ENCODE data around the gene RSPO4.

The RSPO4 gene

DNA sequence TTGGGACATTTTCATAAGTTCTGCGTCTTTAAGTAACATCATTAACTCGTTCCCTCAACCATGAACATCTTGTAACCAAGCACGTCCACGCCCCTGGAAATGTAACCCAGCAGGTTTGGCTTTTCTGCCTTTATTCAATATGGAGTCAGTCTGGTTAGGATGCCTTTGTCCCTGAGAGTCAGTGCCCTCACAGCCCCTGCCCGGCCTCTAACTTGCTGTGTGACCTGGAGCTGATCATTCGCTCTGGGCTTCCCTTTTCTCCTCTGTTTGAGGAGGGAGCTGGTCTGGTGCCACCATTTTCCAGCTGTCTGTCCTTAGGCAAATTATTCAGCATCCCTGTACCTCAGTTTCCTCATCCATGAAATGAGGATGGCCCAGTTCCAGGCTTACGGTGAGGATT is 59.5 kb downstream of the RSPO4 start:
- no peak for DNase-seq (ENCODE audit: low read depth)

DNA sequence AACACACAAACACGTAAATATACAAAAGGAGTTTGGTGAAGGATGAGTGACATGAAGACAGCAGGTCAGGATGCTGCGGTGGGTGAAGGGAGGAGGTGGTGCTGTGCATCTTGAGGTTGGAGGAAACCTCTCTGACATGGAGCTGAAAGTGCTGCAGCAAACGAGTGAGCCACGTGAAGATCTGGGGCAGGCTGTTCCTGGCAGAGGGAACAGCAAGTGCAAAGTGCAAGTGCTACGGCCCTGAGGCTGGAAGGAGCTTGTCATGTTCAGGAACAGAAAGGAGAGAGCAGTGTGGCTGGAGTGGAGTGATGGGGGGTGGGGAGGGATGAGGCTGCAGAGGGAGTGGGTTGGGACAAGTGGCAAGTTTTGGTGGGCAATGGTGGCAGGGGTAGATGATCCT is 61.2 kb downstream of the RSPO4 start:
- DNase-seq (ENCODE audit: low read depth): no peak

DNA sequence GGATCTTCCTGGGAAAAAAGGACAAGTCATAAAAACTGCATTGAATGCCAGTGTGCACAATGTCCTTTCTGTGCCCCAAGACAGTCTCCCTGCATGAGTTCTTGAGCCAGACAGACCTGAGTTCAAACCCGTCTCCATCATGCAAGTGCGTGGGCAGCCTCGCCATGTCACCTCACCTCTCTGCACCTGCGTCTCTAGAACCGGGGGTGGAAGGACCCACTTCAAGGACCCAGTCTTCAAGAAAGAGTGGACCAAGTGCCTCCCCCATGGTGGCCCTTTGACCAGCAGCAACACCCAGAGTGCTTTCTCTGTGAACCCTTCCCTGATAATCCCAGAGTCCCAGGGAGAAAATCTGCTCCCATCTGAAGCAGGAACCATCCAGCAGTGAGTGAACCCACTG is 62.5 kb downstream of the RSPO4 start:
- no peak for DNase-seq (ENCODE audit: low read depth)

DNA sequence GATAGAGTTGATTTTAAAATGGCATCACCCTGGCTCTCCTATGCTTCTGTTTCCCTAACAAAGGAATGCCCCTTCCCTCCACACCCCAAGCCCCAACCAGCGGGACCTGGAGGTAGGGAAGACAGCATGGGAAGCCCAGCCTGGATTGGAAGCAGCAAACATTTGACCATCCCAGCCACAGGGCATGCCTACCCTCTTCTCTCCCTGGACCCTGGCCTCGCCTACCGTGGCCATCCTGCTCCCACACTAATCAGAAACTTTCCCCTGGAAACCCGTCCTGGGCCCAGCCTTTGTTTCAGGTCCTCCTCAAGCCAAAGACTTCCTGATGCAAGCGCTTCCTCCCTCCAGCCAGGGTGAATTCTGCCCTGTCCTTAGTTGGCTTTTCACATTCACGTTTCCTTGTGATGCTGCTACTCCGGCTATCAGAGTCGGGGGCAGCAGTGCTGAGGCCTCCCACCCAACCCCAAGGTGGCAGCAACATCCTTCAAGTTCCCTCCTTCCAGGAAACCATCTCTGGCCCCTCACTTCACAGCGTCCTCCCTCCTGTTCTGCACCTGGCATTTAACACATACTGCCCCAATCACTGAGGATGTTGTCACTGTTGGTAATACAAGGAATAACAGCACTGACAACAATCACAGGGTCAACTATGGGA is 67.8 kb downstream of the RSPO4 start:
- no peak for DNase-seq (ENCODE audit: low read depth)

DNA sequence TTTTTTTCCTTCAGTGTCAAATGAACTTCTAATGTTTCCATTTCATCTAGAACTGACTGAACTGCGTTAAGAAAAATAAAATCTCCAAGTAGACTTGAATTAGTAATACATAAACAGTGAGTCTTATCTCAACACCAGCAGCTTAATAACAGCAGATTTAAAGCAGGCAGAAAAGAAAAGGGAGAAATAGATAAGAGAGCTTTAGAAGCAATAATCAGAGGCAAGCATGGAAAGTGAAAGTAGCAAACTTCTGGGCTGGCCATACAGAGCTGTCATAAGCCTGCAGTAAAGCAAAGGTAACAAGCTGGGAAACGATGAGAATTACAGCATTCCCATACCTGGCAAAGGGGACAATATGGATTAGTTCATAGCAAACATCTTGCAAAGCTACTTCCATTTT is 69.1 kb downstream of the RSPO4 start:
- DNase-seq (ENCODE audit: low read depth): no peak

DNA sequence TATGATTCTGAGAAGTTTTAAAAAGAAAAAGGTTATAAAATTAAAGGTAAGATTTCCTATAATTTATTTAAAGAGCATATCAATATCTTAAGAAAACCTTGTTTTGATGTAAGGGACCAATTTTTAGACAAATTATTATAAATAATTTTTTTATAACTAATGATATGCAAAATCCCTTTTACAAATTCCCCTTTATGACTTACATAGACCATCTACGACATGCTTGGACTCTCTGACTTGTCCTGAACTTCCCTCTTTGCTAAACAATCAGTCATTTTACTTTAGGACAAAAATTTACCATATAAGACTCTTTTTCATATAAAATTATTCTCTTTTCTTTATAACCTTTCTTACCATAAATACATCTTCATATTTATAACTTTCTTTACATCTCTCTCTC is 70.7 kb downstream of the RSPO4 start:
- no peak for DNase-seq (ENCODE audit: low read depth)

DNA sequence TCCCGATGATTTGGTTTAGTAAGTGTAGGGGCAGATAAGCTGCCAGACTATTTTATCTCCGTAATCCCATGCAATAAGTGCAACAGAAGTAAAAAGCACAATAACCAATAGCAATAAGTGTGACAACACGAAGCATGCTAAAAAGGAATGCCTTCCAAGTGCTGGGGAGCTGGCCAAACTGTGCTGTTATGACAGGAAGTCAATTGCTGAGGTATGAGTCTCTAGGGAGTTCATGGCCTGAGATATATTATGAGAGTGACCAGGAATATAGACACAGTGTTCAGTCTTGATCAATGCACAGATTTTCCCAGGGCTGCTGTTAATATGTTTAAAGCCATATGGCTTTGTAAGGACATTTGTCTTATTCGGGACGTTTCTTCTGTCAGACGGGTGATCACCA is 75.4 kb downstream of the RSPO4 start:
- no peak for DNase-seq (ENCODE audit: low read depth)

DNA sequence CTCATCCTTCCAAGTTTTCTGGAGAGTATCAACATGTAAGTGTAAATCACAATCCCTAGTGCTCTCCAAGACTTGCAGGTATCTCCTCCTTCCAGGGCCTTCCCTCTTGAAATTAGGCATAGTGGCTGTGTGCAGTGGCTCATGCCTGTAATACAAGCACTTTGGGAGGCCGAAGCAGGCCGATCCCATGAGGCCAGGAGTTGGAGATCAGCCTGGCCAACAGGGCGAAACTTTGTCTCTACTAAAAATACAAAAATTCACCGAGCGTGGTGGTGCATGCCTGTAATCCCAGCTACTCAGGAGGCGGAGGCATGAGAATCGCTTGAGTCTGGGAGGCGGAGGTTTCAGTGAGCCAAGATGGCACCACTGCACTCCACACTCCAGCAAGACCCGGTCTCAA is 76.6 kb downstream of the RSPO4 start:
- DNase-seq (ENCODE audit: low read depth): no peak

DNA sequence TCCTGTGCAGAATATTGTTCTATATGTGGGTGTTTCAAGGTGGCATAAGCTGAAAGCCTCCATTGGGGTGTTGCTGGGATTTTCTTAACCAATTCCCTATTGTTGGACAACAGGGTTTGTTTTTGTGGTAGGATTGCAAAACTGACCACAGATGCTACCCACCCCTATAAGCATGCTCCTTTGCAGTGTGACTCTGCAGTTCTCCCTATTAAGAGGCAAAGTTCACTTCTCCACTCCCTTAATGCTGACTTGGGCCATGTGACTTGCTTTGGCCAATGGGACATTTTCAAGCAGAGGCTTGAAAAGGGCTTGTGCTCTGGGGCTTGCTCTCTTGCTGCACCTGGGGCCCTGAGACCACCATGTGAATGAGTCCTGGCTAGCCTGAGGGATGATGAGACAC is 77.5 kb downstream of the RSPO4 start:
- DNase-seq (ENCODE audit: low read depth): no peak

DNA sequence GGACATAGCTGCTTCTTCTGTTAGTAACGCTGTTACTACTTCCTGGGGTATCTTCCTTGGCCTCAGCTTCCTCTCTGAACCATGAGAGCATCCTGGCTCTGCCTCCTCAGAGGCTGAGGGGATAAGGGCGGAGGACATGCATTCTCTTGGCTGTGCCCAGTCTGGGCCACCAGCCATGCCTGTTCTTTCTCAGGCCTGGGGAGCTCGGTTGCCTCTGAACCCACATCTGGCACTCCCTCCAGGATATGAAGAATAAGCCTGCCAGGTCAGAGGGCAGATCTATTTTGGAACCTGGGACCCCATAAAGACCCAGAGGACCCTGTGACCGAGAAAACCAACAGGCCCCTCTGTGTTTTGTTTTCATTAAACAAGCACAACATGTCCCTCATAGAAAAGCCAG is 79.3 kb downstream of the RSPO4 start:
- DNase-seq (ENCODE audit: low read depth): no peak

DNA sequence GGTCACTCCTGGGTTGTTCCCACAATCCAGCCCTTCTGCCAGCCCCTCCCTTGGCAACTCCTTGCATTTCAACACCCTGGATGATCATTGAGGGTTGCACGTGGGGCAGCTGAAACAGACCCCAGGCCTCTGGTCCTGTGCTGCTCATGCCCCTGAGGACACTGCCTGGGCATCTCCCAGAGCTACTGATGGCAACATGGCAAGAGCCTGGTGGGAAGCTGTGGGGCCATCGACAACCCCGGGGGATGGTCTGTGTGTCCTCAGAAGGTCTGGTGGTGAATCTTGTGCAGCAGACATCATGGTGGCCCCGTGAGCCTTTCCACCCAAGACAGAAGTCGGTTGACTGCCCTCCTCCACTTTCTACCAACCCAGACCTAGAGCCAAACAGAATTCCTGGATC is 81.0 kb downstream of the RSPO4 start:
- DNase-seq (ENCODE audit: low read depth): no peak

DNA sequence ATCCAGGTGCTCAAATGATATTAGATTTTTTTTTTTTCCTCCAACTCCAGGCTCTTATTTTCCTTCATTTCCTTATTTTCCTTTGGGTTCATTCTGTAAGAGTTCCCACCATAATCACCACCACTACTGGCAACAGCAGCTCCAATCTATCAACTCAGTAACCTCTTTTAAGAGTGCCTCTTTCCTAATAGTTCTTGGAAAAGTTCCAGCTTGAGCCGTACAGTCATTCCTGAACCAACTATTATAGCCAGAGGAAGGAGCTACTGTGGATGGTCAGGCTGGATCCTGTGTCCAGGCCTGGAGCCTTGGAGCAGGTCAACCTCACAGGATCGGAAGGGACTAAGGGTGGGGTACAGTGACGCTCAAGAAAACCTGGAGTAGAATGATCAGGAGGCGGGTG is 81.8 kb downstream of the RSPO4 start:
- no peak for DNase-seq (ENCODE audit: low read depth)

DNA sequence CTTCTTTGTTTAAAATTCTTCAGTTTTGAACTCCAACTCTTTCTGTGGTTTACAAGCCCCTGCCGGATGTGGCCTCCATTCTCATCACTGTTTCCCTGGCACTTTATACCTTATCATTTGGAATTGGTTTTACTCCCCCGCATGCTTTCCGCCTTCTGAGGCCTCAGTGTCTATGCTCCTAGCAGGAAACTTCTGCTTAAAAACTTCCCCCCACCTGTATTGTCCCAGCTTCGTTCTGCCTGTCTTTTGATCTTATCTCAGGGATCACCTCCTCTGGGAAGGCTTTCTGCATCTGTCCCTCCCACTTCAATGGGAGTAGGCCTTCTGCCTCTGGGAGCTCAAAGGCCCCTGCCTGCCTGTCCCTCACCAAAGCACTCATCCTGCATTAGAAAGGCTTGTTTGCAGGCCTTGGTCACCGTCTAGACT is 82.6 kb downstream of the RSPO4 start:
- no peak for DNase-seq (ENCODE audit: low read depth)

DNA sequence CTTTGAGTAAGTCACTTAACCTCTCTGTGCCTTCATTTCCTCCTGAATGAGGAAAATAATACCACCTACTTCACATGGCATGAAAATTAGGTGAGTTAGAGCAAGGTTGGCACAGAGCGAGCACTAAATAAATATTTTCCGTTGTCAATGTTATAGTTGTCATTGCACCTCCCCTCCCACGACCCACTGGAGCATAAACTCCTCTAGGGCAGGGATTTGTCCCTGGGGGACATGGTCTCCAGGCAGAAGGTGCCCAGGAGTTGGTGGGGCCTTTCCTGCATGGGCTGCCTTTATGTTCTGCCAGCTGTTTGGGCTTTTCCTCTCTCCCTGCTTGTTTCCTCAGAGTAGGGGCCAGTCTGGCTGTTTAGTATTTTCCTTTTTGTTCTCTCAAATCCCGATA is 84.7 kb downstream of the RSPO4 start:
- DNase-seq (ENCODE audit: low read depth): no peak

DNA sequence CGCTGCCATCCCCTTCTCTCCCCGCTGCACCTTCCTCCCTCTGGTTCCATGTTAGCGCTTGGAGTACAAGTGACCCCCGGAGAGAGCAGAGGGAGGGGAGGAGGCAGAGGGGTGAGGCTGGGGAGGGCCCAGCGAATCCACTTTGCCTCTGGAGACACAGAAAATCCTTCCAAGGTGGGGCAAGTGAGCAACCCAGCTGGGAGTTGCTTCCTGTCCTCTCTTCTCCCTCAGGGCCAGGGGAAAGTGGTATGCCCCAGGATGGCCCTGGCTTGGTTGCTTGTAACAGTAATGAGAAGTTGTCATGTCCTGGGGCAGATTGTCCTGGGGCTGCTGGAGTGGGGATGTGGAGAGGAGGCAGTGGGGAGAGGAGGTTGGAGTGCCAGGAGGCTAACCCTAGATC is 85.3 kb downstream of the RSPO4 start:
- no peak for DNase-seq (ENCODE audit: low read depth)

DNA sequence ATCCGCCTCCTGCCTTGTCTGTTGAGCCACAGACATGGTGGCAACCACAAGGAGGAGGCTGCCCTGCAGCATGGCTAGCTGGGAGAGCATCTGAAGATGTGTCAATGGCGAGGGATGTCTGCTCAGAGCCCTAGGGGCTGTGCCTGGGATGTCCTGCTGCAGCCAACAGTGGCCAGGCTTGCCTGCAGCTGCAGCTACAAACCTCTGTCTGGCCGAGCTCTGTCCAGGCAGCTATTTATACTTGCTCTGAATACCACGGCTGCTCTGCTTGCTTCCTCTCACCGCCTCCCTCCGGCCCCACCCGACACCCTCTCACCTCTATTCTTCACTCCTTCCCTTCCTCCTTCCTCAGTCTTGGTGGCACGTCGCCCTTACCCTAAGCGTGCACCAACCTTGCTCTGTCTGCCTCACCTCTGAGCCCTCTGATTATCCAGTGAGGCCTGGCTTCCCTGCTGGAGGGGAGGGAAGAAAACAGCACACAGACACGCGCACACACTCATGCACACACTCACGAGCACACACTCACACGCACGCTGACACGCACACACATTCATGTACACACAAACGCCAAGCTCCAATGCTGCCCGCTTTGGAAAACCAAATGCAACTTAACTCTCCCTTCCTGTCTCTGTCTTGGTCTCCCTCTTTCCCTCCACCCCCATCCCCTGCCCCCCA is 85.8 kb downstream of the RSPO4 start, which contains the start of gene ANGPT4:
Gene ANGPT4 (minus strand): TSS at position 210 of the 675 bp plus-strand sequence. CDS start 120 bp downstream, at position 90.
- no peak for DNase-seq (ENCODE audit: low read depth)

DNA sequence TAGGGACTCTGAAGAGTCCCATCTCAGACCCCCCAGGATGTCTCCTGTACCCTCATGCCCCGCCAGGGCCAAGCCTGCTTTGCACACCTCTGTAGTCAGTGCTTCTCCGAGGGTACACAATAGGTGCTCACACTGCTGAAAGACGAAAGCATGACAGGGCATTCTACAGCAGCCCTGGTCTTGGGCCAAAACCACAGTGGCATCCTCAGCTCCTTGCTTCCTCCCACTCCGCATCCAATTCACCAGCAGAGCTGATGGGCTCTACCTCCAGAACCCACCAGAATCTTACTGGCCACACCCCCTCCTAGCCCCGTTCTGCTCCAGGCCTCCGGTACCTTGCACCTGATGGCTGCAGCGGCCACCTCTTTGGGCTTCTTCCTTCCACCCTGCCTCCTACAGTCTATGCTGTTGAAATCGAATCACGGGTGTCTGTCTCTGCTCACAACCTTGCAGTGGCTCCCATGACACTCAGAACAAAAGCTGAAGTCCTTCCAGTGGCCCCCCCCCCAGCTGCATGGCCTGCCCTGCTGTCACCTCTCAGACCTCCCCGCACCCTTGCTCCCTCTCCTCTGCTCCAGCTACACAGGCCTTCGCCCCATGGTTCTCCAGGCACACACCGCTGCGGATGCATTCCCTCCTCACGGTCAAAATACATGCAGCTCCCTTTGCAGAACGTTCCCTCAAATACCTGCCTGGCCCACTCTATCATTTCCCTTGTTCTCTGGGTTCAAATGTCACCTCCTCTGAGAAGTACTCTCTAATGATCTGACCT is 87.2 kb downstream of the RSPO4 start:
- DNase-seq (ENCODE audit: low read depth): no peak

DNA sequence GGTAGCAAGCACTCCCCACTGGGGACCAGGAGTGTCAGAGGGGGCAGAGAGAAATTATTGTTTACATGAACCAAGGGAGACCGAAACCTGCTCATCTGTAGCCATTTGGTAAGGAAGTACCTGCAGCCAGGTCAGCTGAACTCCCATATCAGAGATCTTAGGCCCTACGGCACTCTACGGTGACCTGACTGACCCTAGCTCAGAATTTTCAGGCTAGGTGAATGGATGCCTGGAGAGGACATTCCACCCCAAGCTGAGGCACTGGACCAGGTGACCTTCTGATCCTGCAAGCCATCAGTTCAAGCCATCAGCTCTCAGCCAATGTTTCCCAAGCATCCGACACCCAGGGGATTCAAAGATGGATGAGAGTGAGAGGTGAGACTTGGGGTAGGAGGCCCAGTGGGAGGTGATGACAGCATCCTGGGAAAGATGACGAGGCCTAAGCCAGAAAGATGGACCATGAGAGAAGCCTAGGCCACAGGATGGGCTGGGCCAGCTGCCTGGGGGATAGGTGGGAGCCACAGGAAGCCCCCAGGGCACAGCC is 88.7 kb downstream of the RSPO4 start:
- no peak for DNase-seq (ENCODE audit: low read depth)

DNA sequence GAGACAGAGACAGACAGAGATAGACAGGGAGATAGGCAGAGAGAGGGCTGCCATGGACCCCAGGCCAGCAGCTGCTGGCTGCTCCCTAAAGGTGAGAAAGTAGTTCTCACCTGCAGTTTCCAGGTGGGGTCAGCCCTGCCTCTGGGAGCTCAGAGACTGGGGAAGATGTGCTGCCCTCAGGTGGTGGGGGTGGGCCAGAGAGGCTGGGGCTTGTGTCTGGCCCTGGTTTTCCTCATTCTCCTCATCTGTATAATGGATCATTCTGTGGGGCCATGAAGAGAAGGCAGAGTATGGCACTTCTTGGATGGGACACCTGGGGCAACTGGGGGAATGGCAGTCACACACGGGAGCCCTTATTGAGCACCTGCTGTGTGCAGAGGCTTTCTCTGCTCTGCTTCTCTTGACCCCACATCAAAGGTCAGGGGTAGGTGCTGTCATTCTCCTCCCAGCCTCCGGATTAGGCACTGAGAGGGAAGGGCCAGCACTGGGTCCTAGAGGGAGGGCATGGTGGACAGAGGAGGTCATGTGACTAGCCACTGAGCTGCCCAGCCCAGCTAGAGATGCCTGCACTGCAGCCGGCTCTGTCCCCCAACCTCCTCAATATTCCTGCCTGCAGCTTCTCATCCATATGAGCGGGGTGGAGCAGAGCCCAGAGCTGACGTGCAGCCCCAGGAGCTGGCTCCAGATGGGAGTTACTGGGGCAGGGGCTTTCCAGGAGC is 90.1 kb downstream of the RSPO4 start:
- no peak for DNase-seq (ENCODE audit: low read depth)

DNA sequence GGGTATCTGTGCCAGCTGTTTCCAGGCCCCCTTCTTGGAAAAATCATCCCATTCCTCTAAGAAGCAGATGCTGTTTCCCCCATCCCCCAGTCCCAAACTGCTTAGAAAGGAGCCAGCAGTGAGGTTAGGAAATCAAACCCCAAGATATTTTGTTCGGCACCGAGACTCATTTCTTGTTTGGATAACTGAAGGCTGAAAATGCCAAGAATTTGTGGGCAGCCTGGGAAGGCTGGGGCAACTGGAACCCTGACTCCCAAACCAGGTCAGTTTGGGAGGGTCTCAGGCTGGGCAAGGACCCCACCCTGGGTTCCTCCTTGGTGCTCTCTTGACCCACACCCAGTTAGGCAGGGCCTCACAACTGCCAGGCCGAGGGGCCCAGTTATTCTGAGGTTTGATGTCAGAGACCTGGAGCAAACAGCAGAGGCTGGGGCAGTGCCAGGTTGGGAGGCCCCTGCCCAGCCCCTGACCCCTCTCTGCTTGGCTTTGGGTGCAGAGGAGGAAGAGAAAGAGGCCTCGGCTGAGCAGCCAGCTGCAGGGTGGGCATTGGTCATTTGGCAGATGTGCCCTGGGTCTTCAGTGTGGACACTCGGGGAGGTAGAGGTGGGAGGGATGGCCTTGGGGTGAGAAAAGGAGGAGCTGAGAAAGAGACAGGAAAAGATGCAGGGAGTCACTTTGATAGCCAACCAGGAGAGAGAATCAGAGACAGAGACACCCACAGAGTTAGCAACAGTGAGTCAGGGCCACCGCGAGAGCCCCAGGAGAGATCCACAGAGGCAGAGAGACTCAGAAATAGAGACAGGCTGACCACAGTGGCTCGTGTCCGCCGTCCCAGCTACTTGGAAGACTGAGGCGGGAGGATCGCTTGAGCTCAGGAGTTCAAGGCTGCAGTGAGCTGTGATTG is 91.0 kb downstream of the RSPO4 start:
- DNase-seq (ENCODE audit: low read depth): no peak
